Endothelial cell of umbilical vein (primary cell): ENCODE measurements around the gene ITGB1BP1. TPM values are rescaled to one million over a fixed set of nuclear protein-coding genes. Genes with fewer than 3 reads are reported as not detected.

Experiments
- BruUV-seq: library from RNA; stranded (reverse); fragments of 400-500 nt; replicated peaks from 2 replicates; lab custom pipeline; 2021; lab: Mats Ljungman, UMichigan
- CTCF ChIA-PET: fragments of 300-600, 350-600 bp; sonication (Branson Sonifier 250); formaldehyde crosslinking; loops from one replicate; lab custom pipeline; 2021; ENCODE audit warnings: antibody characterized with exemption, inconsistent platforms; lab: Charles Lee
- POLR2A ChIA-PET: fragments of 300-600, 350-600 bp; sonication (Branson Sonifier 250); formaldehyde crosslinking; loops from one replicate; lab custom pipeline; 2021; ENCODE audit warnings: antibody characterized with exemption, inconsistent platforms; lab: Charles Lee
- DNase-seq: peaks from one replicate; pipeline ENCODE4 v3.0.0-alpha.2; 2011; ENCODE audit warnings: low read depth, low spot score
- FAIRE-seq: peaks from 2 replicates; lab custom pipeline; 2011; peaks lifted over from hg19 to GRCh38; lab: Jason Lieb, UNC
- H2AFZ ChIP-seq: 2 replicates; pipeline ENCODE4 v1.6.0; 2012; ENCODE audit warnings: low read depth, low read length, control low read depth, inconsistent platforms
- H3K27ac ChIP-seq: 2 replicates; pipeline ENCODE4 v1.5.1; 2011; ENCODE audit warnings: low read depth, mild to moderate bottlenecking, control low read depth, low read length, moderate library complexity; ENCODE audit not compliant: insufficient read depth
- H3K27me3 ChIP-seq, 2 experiments: 2 replicates each; pipeline versions ENCODE4 v1.6.0 to v1.6.1; 2011; ENCODE audit warnings: low read length in 2 of 2, mixed read lengths in 1 of 2; ENCODE audit not compliant: control insufficient read depth in 2 of 2, insufficient read depth in 2 of 2
- H3K36me3 ChIP-seq, 2 experiments: 2 replicates in 1 of 2; 3 replicates in 1 of 2; pipeline ENCODE4 v1.5.1; 2011; ENCODE audit warnings: low read length in 2 of 2, mild to moderate bottlenecking in 1 of 2, moderate library complexity in 1 of 2; ENCODE audit not compliant: control insufficient read depth in 2 of 2, insufficient read depth in 2 of 2; ENCODE audit errors: extremely low read depth in 1 of 2
- H3K4me1 ChIP-seq: 3 replicates; pipeline ENCODE4 v1.5.1; 2011; ENCODE audit warnings: mild to moderate bottlenecking, low read length; ENCODE audit not compliant: control insufficient read depth, insufficient read depth; ENCODE audit errors: extremely low read depth
- H3K4me2 ChIP-seq: 2 replicates; pipeline ENCODE4 v1.6.1; 2011; ENCODE audit warnings: low read length, control low read depth, mixed read lengths; ENCODE audit not compliant: insufficient read depth
- H3K4me3 ChIP-seq, 3 experiments: fragments of 200-600 bp in 1 of 3; sonication (generic), shearing (Covaris generic) in 1 of 3; replicated peaks in 1 of 3; 2 replicates each; pipeline ENCODE4 v1.5.1; 2011 to 2016; ENCODE audit warnings: control low read depth in 3 of 3, low read length in 3 of 3, mild to moderate bottlenecking in 2 of 3, inconsistent platforms in 1 of 3, low read depth in 1 of 3, moderate library complexity in 1 of 3; ENCODE audit not compliant: insufficient read depth in 1 of 3
- H3K79me2 ChIP-seq: 2 replicates; pipeline ENCODE4 v1.6.0; 2012; ENCODE audit warnings: low read length, inconsistent platforms; ENCODE audit not compliant: control insufficient read depth, insufficient read depth
- H3K9ac ChIP-seq: replicated peaks from 2 replicates; pipeline ENCODE3; 2011; ENCODE audit warnings: low read length, control low read depth; ENCODE audit not compliant: insufficient read depth; ENCODE audit errors: extremely low read depth
- H3K9me1 ChIP-seq: replicated peaks from 3 replicates; pipeline ENCODE4 v1.6.0; 2011; ENCODE audit warnings: mild to moderate bottlenecking, low read length; ENCODE audit not compliant: control insufficient read depth, insufficient read depth; ENCODE audit errors: extremely low read depth
- H3K9me3 ChIP-seq: replicated peaks from 2 replicates; pipeline ENCODE4 v1.5.1; 2012; ENCODE audit warnings: low read length, inconsistent platforms; ENCODE audit not compliant: control insufficient read depth, insufficient read depth
- H4K20me1 ChIP-seq: replicated peaks from 2 replicates; pipeline ENCODE3; 2011; ENCODE audit warnings: mild to moderate bottlenecking, low read length; ENCODE audit not compliant: control insufficient read depth, insufficient read depth; ENCODE audit errors: extremely low read depth
- CTCF ChIP-seq, 2 donors: IDR thresholded peaks; 1 replicate in 1 of 2; 2 replicates in 1 of 2; pipeline ENCODE4 v1.5.1; 2011; ENCODE audit warnings: low read length in 2 of 2, mild to moderate bottlenecking in 2 of 2, moderate library complexity in 2 of 2, control low read depth in 1 of 2, inconsistent platforms in 1 of 2, low read depth in 1 of 2; ENCODE audit not compliant: insufficient read depth in 1 of 2; ENCODE audit errors: extremely low read depth in 1 of 2
- FOS ChIP-seq: IDR thresholded peaks from 2 replicates; pipeline ENCODE4 v1.6.1; 2011; ENCODE audit warnings: mild to moderate bottlenecking, low read length, moderate library complexity, borderline replicate concordance; ENCODE audit not compliant: insufficient read depth
- GATA2 ChIP-seq: IDR thresholded peaks from 2 replicates; pipeline ENCODE4 v1.7.0; 2011; ENCODE audit warnings: low read depth, mild to moderate bottlenecking, moderate library complexity, mixed read lengths, low read length; ENCODE audit not compliant: insufficient read length, insufficient read depth
- JUN ChIP-seq: IDR thresholded peaks from 2 replicates; pipeline ENCODE4 v1.6.1; 2011; ENCODE audit warnings: borderline replicate concordance, low read depth; ENCODE audit not compliant: insufficient read length, insufficient read depth
- MAX ChIP-seq: IDR thresholded peaks from 2 replicates; pipeline ENCODE4 v1.6.1; 2011; ENCODE audit not compliant: insufficient read depth, insufficient read length
- dilution Hi-C: fragments of 300-500 bp; cut with MboI; formaldehyde crosslinking; loops from one replicate; pipeline ENCODE4 v1.15.0; 2019; ENCODE audit warnings: low sequenced_read_pairs; ENCODE audit not compliant: extremely low pct_ligation_motif_present
- intact Hi-C: fragments of 100-400 bp; cut with micrococcal nuclease; formaldehyde crosslinking; loops from one replicate; pipeline ENCODE4 v1.10.0; 2022
- polyA plus RNA-seq, 4 experiments: library from polyadenylated mRNA; depleted of rRNA in 3 of 4; stranded (reverse) in 3 of 4; unstranded in 1 of 4; fragments of >200 nt; gene quantifications; 2 replicates each; pipeline versions ENCODE4 v1.2.1 to v1.2.3, GENCODE V29; 2011 to 2012; ENCODE audit warnings: missing spikeins in 1 of 4
- total RNA-seq: library from RNA; stranded (reverse); gene quantifications from 2 replicates; pipeline ENCODE4 v1.2.3, GENCODE V29; 2021

ITGB1BP1 gene
- total and polyA plus RNA-seq, 2 donors (not counting 3 experiments of a cell fraction or from before 2014, with no cell fraction given): 45.0 to 170 TPM

DNA sequence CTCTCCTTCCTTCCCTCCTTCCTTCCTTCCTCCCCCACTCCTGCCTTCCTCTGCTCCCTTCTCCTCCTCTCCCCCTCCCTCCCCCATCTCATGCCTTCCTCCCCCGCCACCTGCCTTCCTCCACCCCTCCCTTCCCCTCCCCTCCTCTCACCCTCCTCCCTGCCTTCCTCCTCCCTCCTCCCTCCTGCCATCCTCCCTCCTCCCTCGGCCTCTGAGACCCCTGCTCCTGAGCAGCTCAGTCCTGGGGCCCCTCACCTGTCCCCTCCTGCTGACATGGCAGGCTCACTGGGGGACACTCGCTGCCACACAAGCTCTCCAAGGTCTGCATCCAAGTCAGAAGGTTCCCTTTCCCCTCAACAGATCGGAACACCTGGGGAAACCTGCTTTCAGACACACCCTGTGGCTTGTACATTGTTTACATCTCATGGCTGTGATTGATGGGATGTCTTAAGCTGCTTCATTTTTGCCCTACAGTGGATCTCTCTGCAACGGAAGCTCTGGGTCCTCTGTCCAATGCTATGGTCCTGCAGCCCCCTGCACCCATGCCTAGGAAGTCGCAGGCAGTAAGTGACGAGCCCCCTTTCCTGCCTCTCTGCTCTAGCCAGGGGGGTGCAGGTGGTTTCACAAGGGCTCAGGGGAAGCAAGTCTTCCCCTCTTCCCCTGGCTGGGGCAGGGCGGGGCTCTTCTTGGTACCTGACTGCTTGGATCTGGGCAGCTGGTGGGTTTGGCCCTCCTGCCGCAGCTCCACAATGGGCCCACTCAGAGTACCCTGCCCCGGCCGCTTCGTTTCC, 22.9 kb downstream of the ITGB1BP1 start:
- BruUV-seq: no TSS peak
- FAIRE-seq (no peak), DNase-seq (no peak)
- TF ChIP-seq CTCF (IDR thresholded peaks at IDR 0.05; ENCODE audit: extremely low read depth in 1 of 2, insufficient read depth in 1 of 2, low read depth in 1 of 2, low read length in 2 of 2) (no peak), JUN (no peak), GATA2 (no peak), FOS (no peak), MAX (no peak)
- H3K9me3 ChIP-seq: no peaks in the 10 kb centered on the region
- intact Hi-C loops: no loop called here
- H2AFZ ChIP-seq: no peak overlapping the region
- H3K27ac ChIP-seq: no peak overlapping the region
- no peak overlapping the region for H3K9ac ChIP-seq
- no peaks in the 10 kb centered on the region for H4K20me1 ChIP-seq
- ChIA-PET POLR2A (no interaction called here), CTCF (interaction anchor here (1.6 kb wide), 1 partner anchor 13 kb away, joined by 3 read pairs; no protein-coding TSS in a partner anchor)
- H3K4me2 ChIP-seq: no peak overlapping the region
- H3K79me2 ChIP-seq: no peaks in the 10 kb centered on the region
- H3K36me3 ChIP-seq: peaks cover 13 to 41% of the 10 kb centered on the region in 2 experiments
- no peaks in the 10 kb centered on the region for H3K4me1 ChIP-seq
- H3K4me3 ChIP-seq: no peak overlapping the region
- dilution Hi-C loops: no loop called here
- no peaks in the 10 kb centered on the region for H3K9me1 ChIP-seq
- no peaks in the 10 kb centered on the region for H3K27me3 ChIP-seq
